ENCODE data around the gene DHRS3. TPM values are rescaled to one million over a fixed set of nuclear protein-coding genes. Genes with fewer than 3 reads are reported as not detected.

The DHRS3 gene
- polyA plus RNA-seq, 1 of the 3 experiments (the other 2 are of a cell fraction): 44.8 TPM

DNA sequence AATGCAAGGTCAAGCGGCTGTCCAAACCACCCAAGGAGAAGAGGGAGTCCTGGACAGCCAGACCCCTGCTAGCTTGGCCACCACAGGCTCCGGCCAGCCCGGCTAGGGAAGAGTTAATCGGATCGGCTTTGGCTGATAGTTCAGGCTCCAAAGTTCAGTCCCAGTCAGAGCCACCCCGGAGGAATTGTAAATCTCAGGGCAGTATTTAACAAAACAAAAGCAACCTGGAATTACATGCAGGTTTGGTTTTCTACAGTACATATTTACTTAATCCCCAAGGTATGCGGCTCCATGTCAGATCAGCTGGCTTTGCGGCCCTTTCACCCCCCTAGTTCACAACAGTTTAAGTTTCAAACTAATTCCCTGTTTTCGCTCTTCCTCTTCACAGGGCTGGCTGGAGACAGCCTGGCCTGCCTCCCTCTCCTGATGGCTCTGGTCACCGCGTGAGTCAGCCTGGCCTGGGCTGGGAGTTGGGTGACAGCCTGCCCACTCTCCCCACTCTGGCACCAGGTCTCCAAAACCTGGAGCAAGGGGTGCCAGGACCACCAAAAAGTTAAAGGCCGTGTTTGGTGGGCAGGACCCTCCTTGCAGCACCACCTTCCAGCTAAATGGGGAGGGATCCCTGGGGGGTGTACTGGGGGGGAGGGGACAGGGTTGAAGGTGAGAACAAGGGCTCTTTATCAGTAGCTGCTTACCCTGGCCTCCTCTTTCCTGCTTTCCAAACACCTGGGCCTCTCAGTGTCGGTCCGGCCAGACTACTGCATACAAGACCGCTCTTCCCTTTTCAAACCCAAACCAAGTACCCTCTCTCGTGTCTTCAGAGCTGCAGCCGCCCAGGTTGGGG lies 1.9 kb downstream of the DHRS3 start (continued):
- TF ChIP-seq FOXM1 (IDR thresholded peaks at IDR 0.05; ENCODE audit: low read depth) (0 out of 2 replicates have a peak, but pooled peaks have one; percentile 43), CHD2 (IDR thresholded peaks at IDR 0.05; ENCODE audit: low read length, partially characterized antibody) (no peak), MEF2A (IDR thresholded peaks at IDR 0.05; ENCODE audit: borderline replicate concordance, low read depth) (no peak), NFIC (IDR thresholded peaks at IDR 0.05; ENCODE audit: borderline replicate concordance) (peak; percentile 62), FOXJ3 (CRISPR knock-in tag; IDR thresholded peaks at IDR 0.05) (no peak), NRF1 (IDR thresholded peaks at IDR 0.05; ENCODE audit: low read depth, low read length) (no peak), RXRA (IDR thresholded peaks at IDR 0.05; ENCODE audit: borderline replicate concordance, low read depth) (peak; percentile 73), RFX5 (IDR thresholded peaks at IDR 0.05; ENCODE audit: low read length) (no peak), TEAD4 (IDR thresholded peaks at IDR 0.05; ENCODE audit: borderline replicate concordance, insufficient read depth) (no peak), POLR2AphosphoS5 (IDR thresholded peaks at IDR 0.05; ENCODE audit: low read depth, low read length) (no peak), GATA2 (CRISPR knock-in tag; IDR thresholded peaks at IDR 0.05) (no peak), RAD21 (IDR thresholded peaks at IDR 0.05; ENCODE audit: low read length) (no peak), SMC3 (IDR thresholded peaks at IDR 0.05; ENCODE audit: low read depth, low read length) (no peak), ELF1 (IDR thresholded peaks at IDR 0.05) (peak; percentile 30; the same call in 1 of the 2 replicates)
- TF ChIP-seq, protein P1, sequence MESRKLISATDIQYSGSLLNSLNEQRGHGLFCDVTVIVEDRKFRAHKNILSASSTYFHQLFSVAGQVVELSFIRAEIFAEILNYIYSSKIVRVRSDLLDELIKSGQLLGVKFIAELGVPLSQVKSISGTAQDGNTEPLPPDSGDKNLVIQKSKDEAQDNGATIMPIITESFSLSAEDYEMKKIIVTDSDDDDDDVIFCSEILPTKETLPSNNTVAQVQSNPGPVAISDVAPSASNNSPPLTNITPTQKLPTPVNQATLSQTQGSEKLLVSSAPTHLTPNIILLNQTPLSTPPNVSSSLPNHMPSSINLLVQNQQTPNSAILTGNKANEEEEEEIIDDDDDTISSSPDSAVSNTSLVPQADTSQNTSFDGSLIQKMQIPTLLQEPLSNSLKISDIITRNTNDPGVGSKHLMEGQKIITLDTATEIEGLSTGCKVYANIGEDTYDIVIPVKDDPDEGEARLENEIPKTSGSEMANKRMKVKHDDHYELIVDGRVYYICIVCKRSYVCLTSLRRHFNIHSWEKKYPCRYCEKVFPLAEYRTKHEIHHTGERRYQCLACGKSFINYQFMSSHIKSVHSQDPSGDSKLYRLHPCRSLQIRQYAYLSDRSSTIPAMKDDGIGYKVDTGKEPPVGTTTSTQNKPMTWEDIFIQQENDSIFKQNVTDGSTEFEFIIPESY (IDR thresholded peaks at IDR 0.05; ENCODE audit: borderline replicate concordance, low read depth): 0 out of 2 replicates have a peak, but pooled peaks have one; percentile 26
- TF ChIP-seq, protein P2, sequence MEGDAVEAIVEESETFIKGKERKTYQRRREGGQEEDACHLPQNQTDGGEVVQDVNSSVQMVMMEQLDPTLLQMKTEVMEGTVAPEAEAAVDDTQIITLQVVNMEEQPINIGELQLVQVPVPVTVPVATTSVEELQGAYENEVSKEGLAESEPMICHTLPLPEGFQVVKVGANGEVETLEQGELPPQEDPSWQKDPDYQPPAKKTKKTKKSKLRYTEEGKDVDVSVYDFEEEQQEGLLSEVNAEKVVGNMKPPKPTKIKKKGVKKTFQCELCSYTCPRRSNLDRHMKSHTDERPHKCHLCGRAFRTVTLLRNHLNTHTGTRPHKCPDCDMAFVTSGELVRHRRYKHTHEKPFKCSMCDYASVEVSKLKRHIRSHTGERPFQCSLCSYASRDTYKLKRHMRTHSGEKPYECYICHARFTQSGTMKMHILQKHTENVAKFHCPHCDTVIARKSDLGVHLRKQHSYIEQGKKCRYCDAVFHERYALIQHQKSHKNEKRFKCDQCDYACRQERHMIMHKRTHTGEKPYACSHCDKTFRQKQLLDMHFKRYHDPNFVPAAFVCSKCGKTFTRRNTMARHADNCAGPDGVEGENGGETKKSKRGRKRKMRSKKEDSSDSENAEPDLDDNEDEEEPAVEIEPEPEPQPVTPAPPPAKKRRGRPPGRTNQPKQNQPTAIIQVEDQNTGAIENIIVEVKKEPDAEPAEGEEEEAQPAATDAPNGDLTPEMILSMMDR (IDR thresholded peaks at IDR 0.05): no peak
- TF ChIP-seq, protein P3, sequence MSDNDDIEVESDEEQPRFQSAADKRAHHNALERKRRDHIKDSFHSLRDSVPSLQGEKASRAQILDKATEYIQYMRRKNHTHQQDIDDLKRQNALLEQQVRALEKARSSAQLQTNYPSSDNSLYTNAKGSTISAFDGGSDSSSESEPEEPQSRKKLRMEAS (IDR thresholded peaks at IDR 0.05; ENCODE audit: low read depth): peak; percentile 22; the same call in 1 of the 2 replicates
- TF ChIP-seq, protein P4, sequence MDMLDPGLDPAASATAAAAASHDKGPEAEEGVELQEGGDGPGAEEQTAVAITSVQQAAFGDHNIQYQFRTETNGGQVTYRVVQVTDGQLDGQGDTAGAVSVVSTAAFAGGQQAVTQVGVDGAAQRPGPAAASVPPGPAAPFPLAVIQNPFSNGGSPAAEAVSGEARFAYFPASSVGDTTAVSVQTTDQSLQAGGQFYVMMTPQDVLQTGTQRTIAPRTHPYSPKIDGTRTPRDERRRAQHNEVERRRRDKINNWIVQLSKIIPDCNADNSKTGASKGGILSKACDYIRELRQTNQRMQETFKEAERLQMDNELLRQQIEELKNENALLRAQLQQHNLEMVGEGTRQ (IDR thresholded peaks at IDR 0.05; ENCODE audit: borderline replicate concordance, low read depth, low read length): no peak
